Activated T-helper 2 cell treated with anti-CD3 and anti-CD28 coated beads, Interferon-gamma antibody, Interleukin-2, Interleukin-4, amounts not matched to agents 10 μg/mL and 5 μg/mL and 100 μg/mL, durations not matched to agents 14 hours and 24 hours and 36 hours (primary cell): ENCODE measurements around the gene IKBIP. TPM values are rescaled to one million over a fixed set of nuclear protein-coding genes. Genes with fewer than 3 reads are reported as not detected.
"Not testable (repeated sequence)": the region's sequence is repeated elsewhere in the genome, so short reads cannot be mapped to it uniquely, and the experiment has no call there.

Source experiments
- DNase-seq: peaks from one replicate; pipeline ENCODE4 v3.0.0; 2021; ENCODE audit warnings: low spot score
- H3K27ac Mint-ChIP-seq: one replicate; pipeline ENCODE4 v1.8.0; 2021; ENCODE audit warnings: mixed read lengths
- H3K27me3 Mint-ChIP-seq: one replicate; pipeline ENCODE4 v1.8.0; 2021; ENCODE audit warnings: low read depth, mixed read lengths
- H3K36me3 Mint-ChIP-seq: one replicate; pipeline ENCODE4 v1.8.0; 2021; ENCODE audit warnings: low read depth, mixed read lengths
- H3K4me1 Mint-ChIP-seq: one replicate; pipeline ENCODE4 v1.8.0; 2021; ENCODE audit warnings: low read depth, mixed read lengths
- H3K4me3 Mint-ChIP-seq: one replicate; pipeline ENCODE4 v1.8.0; 2021; ENCODE audit warnings: low read depth, mild to moderate bottlenecking, moderate library complexity, mixed read lengths
- H3K9me3 Mint-ChIP-seq: one replicate; pipeline ENCODE4 v1.8.0; 2021; ENCODE audit warnings: mixed read lengths
- intact Hi-C: fragments of 100-400 bp; cut with micrococcal nuclease; formaldehyde crosslinking; loops from one replicate; pipeline ENCODE4 v1.15.1; 2023
- total RNA-seq: library from RNA; stranded (reverse); gene quantifications from 2 replicates; pipeline ENCODE4 v1.2.3, GENCODE V29; 2022

The IKBIP gene
- total RNA-seq, 1 donor from 2014 or later, result 41.1 TPM

DNA sequence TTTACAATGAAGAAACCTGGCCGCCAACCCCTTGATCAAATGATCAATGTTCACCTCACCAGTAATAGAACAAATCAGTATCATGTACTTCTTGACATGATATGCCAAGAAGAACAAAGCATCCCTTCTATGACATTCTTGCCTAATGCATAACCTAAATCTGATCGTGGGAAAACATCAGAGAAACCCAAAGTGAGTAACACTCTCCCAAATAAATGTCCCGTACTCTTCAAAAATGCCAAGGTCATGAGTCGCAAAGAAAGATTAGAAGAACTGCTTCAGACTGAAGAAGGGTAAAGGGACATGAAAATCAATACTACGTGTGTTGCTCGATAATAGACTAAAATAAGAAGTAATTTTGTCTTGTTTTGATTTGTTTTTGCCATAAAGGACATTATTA is 62.5 kb downstream of the IKBIP start:
- Mint-ChIP-seq H3K4me1 (no peaks in the 10 kb centered on the region), H3K9me3 (no peaks in the 10 kb centered on the region), H3K27ac (no peak overlapping the region), H3K4me3 (no peak overlapping the region), H3K36me3 (no peaks in the 10 kb centered on the region), H3K27me3 (peaks cover 10% of the 10 kb centered on the region)
- intact Hi-C loops, result no loop called here
- DNase-seq, result no peak

- H3K4me1 Mint-ChIP-seq, result no peaks in the 10 kb centered on the region
- peaks cover 10% of the 10 kb centered on the region for H3K27me3 Mint-ChIP-seq
- no peaks in the 10 kb centered on the region for H3K36me3 Mint-ChIP-seq
- no peak overlapping the region for H3K4me3 Mint-ChIP-seq
- DNase-seq, result no peak
- no peaks in the 10 kb centered on the region for H3K9me3 Mint-ChIP-seq
- H3K27ac Mint-ChIP-seq, result no peak overlapping the region
- intact Hi-C loops, result no loop called here
These were observed 63.5 kb downstream of the IKBIP start for GRCh38 chr12:98581101-98581500.

DNA sequence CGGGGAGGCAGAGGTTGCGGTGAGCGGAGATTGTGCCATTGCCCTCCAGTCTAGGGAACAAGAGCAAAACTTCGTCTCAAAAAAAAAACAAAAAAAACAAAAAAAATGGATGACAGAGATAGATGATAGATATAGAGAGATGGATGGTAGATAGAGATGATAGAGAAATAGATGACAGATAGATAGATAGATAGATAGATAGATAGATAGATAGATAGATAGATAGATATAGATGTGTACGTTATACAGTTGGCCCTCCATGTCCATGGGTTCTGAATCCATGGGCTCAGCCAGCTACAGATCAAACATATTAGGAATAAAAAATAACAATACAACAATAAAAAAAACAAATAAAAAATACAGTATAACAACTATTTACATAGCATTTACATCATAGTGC is 63.9 kb downstream of the IKBIP start:
- H3K27ac Mint-ChIP-seq, result no peak overlapping the region
- no peaks in the 10 kb centered on the region for H3K4me1 Mint-ChIP-seq
- H3K36me3 Mint-ChIP-seq, result no peaks in the 10 kb centered on the region
- no peak overlapping the region for H3K4me3 Mint-ChIP-seq
- peaks cover 10% of the 10 kb centered on the region for H3K27me3 Mint-ChIP-seq
- no peaks in the 10 kb centered on the region for H3K9me3 Mint-ChIP-seq
- intact Hi-C loops, result no loop called here
- no peak for DNase-seq

DNA sequence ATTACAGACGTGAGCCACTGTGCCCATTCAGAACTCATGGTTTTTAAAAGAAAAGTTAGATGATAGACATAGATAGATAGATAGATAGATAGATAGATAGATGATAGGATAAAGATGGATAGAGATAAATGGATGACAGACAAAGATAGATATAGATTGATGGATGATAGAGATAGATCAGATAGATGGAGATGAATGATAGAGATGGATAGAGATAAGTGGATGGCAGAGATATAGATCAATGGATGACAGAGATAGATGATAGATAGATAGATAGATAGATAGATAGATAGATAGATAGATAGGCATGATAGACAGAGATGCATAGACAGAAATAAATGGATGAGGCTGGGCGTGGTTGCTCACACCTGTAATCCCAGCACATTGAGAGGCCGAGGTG is 64.8 kb downstream of the IKBIP start:
- intact Hi-C loops, result no loop called here
- no peak overlapping the region for H3K4me3 Mint-ChIP-seq
- peaks cover 10% of the 10 kb centered on the region for H3K27me3 Mint-ChIP-seq
- H3K27ac Mint-ChIP-seq, result no peak overlapping the region
- no peaks in the 10 kb centered on the region for H3K4me1 Mint-ChIP-seq
- H3K36me3 Mint-ChIP-seq, result no peaks in the 10 kb centered on the region
- no peak for DNase-seq
- no peaks in the 10 kb centered on the region for H3K9me3 Mint-ChIP-seq

- DNase-seq, result no peak
- no peak overlapping the region for H3K27ac Mint-ChIP-seq
- no peaks in the 10 kb centered on the region for H3K4me1 Mint-ChIP-seq
- no peaks in the 10 kb centered on the region for H3K36me3 Mint-ChIP-seq
- intact Hi-C loops, result no loop called here
- no peaks in the 10 kb centered on the region for H3K9me3 Mint-ChIP-seq
- H3K27me3 Mint-ChIP-seq, result peaks cover 10% of the 10 kb centered on the region
- no peak overlapping the region for H3K4me3 Mint-ChIP-seq
These were observed 65.2 kb downstream of the IKBIP start for GRCh38 chr12:98579347-98579746.

GRCh38 chr12:98578821-98579220 is 65.8 kb downstream of the IKBIP start:
- no peak for DNase-seq
- Mint-ChIP-seq H3K27me3 (peaks cover 10% of the 10 kb centered on the region), H3K27ac (no peak overlapping the region), H3K4me1 (no peaks in the 10 kb centered on the region), H3K9me3 (no peaks in the 10 kb centered on the region), H3K4me3 (no peak overlapping the region), H3K36me3 (no peaks in the 10 kb centered on the region)
- intact Hi-C loops, result no loop called here

DNA sequence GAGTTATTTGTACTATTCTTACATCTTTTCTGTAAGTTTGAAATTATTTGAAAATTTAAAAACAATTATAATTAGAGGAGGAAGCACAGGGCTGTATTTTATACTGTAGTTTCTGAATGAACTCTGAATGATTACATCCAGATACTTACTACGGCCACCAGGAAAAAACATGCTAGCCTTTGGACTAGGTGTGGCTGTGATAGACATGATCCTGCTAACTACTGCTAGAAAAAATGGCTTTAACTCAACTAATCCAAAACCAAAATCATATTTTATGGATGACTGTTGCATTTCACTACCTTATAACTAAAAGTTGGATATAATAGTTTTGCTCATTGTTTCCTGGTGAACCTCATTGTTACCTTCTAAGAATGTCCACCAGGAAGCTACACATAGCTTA is 66.2 kb downstream of the IKBIP start:
- Mint-ChIP-seq H3K9me3 (no peaks in the 10 kb centered on the region), H3K4me1 (no peaks in the 10 kb centered on the region), H3K36me3 (no peaks in the 10 kb centered on the region), H3K27ac (no peak overlapping the region), H3K4me3 (no peak overlapping the region), H3K27me3 (peaks cover 10% of the 10 kb centered on the region)
- intact Hi-C loops, result no loop called here
- no peak for DNase-seq

- H3K4me1 Mint-ChIP-seq, H3K9me3 Mint-ChIP-seq, H3K36me3 Mint-ChIP-seq, intact Hi-C loops, H3K4me3 Mint-ChIP-seq, H3K27me3 Mint-ChIP-seq, DNase-seq, H3K27ac Mint-ChIP-seq: not testable (repeated sequence)
These were observed 67.8 kb downstream of the IKBIP start for GRCh38 chr12:98576795-98577194.

GRCh38 chr12:98575013-98575412 is 69.6 kb downstream of the IKBIP start:
- intact Hi-C loops, result no loop called here
- Mint-ChIP-seq H3K9me3 (no peaks in the 10 kb centered on the region), H3K27ac (no peak overlapping the region), H3K36me3 (no peaks in the 10 kb centered on the region), H3K27me3 (no peaks in the 10 kb centered on the region), H3K4me3 (no peak overlapping the region), H3K4me1 (no peaks in the 10 kb centered on the region)
- DNase-seq, result no peak

Other genes with a start within 250 kb of the IKBIP start
- gene TMPO, start 129.2 kb downstream of the IKBIP start, total RNA-seq, result 361 and 384 TPM in 2 replicates
- 619 and 622 TPM in 2 replicates for gene SLC25A3, start 51.1 kb downstream of the IKBIP start, total RNA-seq
- 28.3 and 31.2 TPM in 2 replicates for gene APAF1, start 502 bp upstream of the IKBIP start, total RNA-seq